GM19438 (cell line): ENCODE data around the gene PRMT7.

Experiments
- ATAC-seq: cut with Tn5 transposase; IDR thresholded peaks from one replicate; pipeline ENCODE4 v1.9.1; 2021; ENCODE audit warnings: low read depth; ENCODE audit not compliant: unreplicated experiment

PRMT7 gene

GRCh38 chr16:68345958-68346635 lies 35.3 kb downstream of the PRMT7 start:
- no peak for ATAC-seq

GRCh38 chr16:68346892-68347480 lies 36.2 kb downstream of the PRMT7 start:
- no peak for ATAC-seq

GRCh38 chr16:68347605-68348004 lies 36.8 kb downstream of the PRMT7 start:
- ATAC-seq, result no peak

GRCh38 chr16:68348639-68349445 lies 38.0 kb downstream of the PRMT7 start:
- no peak for ATAC-seq

- ATAC-seq, result no peak
Observed at GRCh38 chr16:68349838-68350410, 39.1 kb downstream of the PRMT7 start.

- ATAC-seq, result no peak
Observed at GRCh38 chr16:68350813-68351350, 40.1 kb downstream of the PRMT7 start.

GRCh38 chr16:68351463-68351862 lies 40.6 kb downstream of the PRMT7 start:
- ATAC-seq, result no peak

GRCh38 chr16:68351991-68352431 lies 41.2 kb downstream of the PRMT7 start:
- ATAC-seq, result no peak

GRCh38 chr16:68353366-68353765 lies 42.5 kb downstream of the PRMT7 start:
- no peak for ATAC-seq

GRCh38 chr16:68354816-68355215 lies 44.0 kb downstream of the PRMT7 start:
- no peak for ATAC-seq

- ATAC-seq, result peak; percentile 16
Observed at GRCh38 chr16:68355447-68356248, 44.8 kb downstream of the PRMT7 start.

GRCh38 chr16:68356249-68356918 lies 45.6 kb downstream of the PRMT7 start:
- peak; percentile 82 for ATAC-seq

- ATAC-seq, result no peak
Observed at GRCh38 chr16:68356919-68357286, 46.1 kb downstream of the PRMT7 start.

- no peak for ATAC-seq
Observed at GRCh38 chr16:68357521-68357922, 46.7 kb downstream of the PRMT7 start.

- no peak for ATAC-seq
Observed at GRCh38 chr16:68357923-68358322, 47.1 kb downstream of the PRMT7 start.

- no peak for ATAC-seq
Observed at GRCh38 chr16:68358951-68359350, 48.1 kb downstream of the PRMT7 start.

GRCh38 chr16:68359398-68360191 lies 48.8 kb downstream of the PRMT7 start:
- ATAC-seq, result no peak

- ATAC-seq, result no peak
Observed at GRCh38 chr16:68360547-68360946, 49.7 kb downstream of the PRMT7 start.

- no peak for ATAC-seq
Observed at GRCh38 chr16:68360956-68361355, 50.1 kb downstream of the PRMT7 start.
